HCT116 (cell line): ENCODE measurements around the gene SMIM44. TPM values are rescaled to one million over a fixed set of nuclear protein-coding genes. Genes with fewer than 3 reads are reported as not detected.

ENCODE experiments used
- ATAC-seq: fragments of 200-7000 bp; cut with Tn5 transposase; 2 replicates; pipeline ENCODE4 v1.9.1; 2020; ENCODE audit warnings: mild to moderate bottlenecking, moderate library complexity
- BruUV-seq: library from RNA; stranded (reverse); fragments of 400-500 nt; replicated peaks from 2 replicates; lab custom pipeline; 2021; lab: Mats Ljungman, UMichigan
- CTCF ChIA-PET: fragments of 300-600 bp; sonication (Branson Sonifier 250); formaldehyde crosslinking; loops from one replicate; lab custom pipeline; 2021; ENCODE audit warnings: antibody characterized with exemption; lab: Charles Lee
- POLR2A ChIA-PET: fragments of 300-600, 350-600 bp; sonication (Branson Sonifier 250); formaldehyde crosslinking; loops from one replicate; lab custom pipeline; 2021; ENCODE audit warnings: antibody characterized with exemption; lab: Charles Lee
- RAD21 ChIA-PET, 2 experiments: fragments of 300-600 bp; sonication (Branson Sonifier 250); formaldehyde crosslinking; loops; one replicate each; lab custom pipeline; 2023; ENCODE audit warnings: low total read pairs in 2 of 2; ENCODE audit not compliant: uncharacterized antibody in 2 of 2, unreplicated experiment in 2 of 2, low non-redundant PET in 1 of 2; lab: Charles Lee
- DNase-seq: peaks from one replicate; pipeline ENCODE4 v3.0.0-alpha.2; 2010; ENCODE audit warnings: low read depth, low spot score
- H2AFZ ChIP-seq: fragments of 200-600 bp; shearing (Covaris generic), sonication (generic); 2 replicates; pipeline ENCODE4 v1.6.1; 2017; ENCODE audit warnings: low read depth, mixed run types, mixed read lengths, antibody characterized with exemption, low read length; ENCODE audit not compliant: poor library complexity, severe bottlenecking
- H3K27ac ChIP-seq: 2 replicates; pipeline ENCODE4 v1.5.1; 2012; ENCODE audit warnings: low read depth, low read length
- H3K27me3 ChIP-seq: fragments of 200-600 bp; sonication (generic); 2 replicates; pipeline ENCODE4 v1.6.1; 2016; ENCODE audit warnings: mixed run types, low read length, mixed read lengths; ENCODE audit not compliant: insufficient read depth
- H3K36me3 ChIP-seq, 2 experiments: fragments of 200-500 bp in 1 of 2; fragments of 200-600 bp in 1 of 2; sonication (Bioruptor generic) in 1 of 2; sonication (generic) in 1 of 2; 2 replicates each; pipeline versions ENCODE4 v1.5.1 to v1.6.1; 2014 to 2016; ENCODE audit warnings: low read length in 2 of 2, inconsistent platforms in 1 of 2, mixed read lengths in 1 of 2, mixed run types in 1 of 2; ENCODE audit not compliant: insufficient read depth in 2 of 2, control insufficient read depth in 1 of 2
- H3K4me1 ChIP-seq, 2 experiments: fragments of 200-600 bp in 1 of 2; sonication (generic) in 1 of 2; 2 replicates each; pipeline versions ENCODE4 v1.5.1 to v1.6.1; 2012 to 2017; ENCODE audit warnings: low read length in 2 of 2, inconsistent platforms in 1 of 2, mild to moderate bottlenecking in 1 of 2, mixed read lengths in 1 of 2, mixed run types in 1 of 2, moderate library complexity in 1 of 2; ENCODE audit not compliant: insufficient read depth in 2 of 2, control insufficient read depth in 1 of 2
- H3K4me2 ChIP-seq: fragments of 200-600 bp; sonication (generic); 2 replicates; pipeline ENCODE4 v1.6.1; 2017; ENCODE audit warnings: mixed run types, low read length, mixed read lengths
- H3K4me3 ChIP-seq, 2 experiments: fragments of 200-600 bp in 1 of 2; sonication (generic) in 1 of 2; replicated peaks in 1 of 2; 2 replicates each; pipeline ENCODE4 v1.5.1; 2011 to 2016; ENCODE audit warnings: low read length in 2 of 2, control low read depth in 1 of 2, low read depth in 1 of 2, mild to moderate bottlenecking in 1 of 2, mixed read lengths in 1 of 2, mixed run types in 1 of 2
- H3K79me2 ChIP-seq: fragments of 200-600 bp; sonication (generic); 2 replicates; pipeline ENCODE4 v1.6.1; 2017; ENCODE audit warnings: mild to moderate bottlenecking, mixed run types, low read length, moderate library complexity, mixed read lengths; ENCODE audit not compliant: insufficient read depth
- H3K9ac ChIP-seq: fragments of 200-600 bp; sonication (generic); 2 replicates; pipeline ENCODE4 v1.6.1; 2016; ENCODE audit warnings: low read length, mixed read lengths
- H3K9me2 ChIP-seq: fragments of 200-600 bp; sonication (generic), shearing (Covaris generic); 2 replicates; pipeline ENCODE4 v1.6.1; 2017; ENCODE audit warnings: mixed run types, mild to moderate bottlenecking, moderate library complexity; ENCODE audit not compliant: insufficient read depth
- H3K9me3 ChIP-seq, 2 experiments: fragments of 200-500 bp in 1 of 2; fragments of 200-600 bp in 1 of 2; sonication (Bioruptor generic) in 1 of 2; sonication (generic) in 1 of 2; 2 replicates each; pipeline ENCODE4 v1.6.1; 2014 to 2017; ENCODE audit warnings: low read length in 2 of 2, mixed read lengths in 2 of 2, inconsistent platforms in 1 of 2, low read depth in 1 of 2, mild to moderate bottlenecking in 1 of 2, mixed run types in 1 of 2, moderate library complexity in 1 of 2; ENCODE audit not compliant: control insufficient read depth in 1 of 2, insufficient read depth in 1 of 2
- H4K20me1 ChIP-seq: fragments of 200-600 bp; sonication (generic), shearing (Covaris generic); 2 replicates; pipeline ENCODE4 v1.6.1; 2017; ENCODE audit warnings: mixed run types, mild to moderate bottlenecking, moderate library complexity; ENCODE audit not compliant: insufficient read depth
- CBX3 ChIP-seq: IDR thresholded peaks from 2 replicates; pipeline ENCODE4 v1.6.1; 2012; ENCODE audit warnings: low read depth
- CEBPB ChIP-seq: IDR thresholded peaks from 2 replicates; pipeline ENCODE4 v1.6.1; 2012; ENCODE audit warnings: low read depth
- CTCF ChIP-seq, 3 experiments: fragments of 200-600 bp in 1 of 3; sonication (generic) in 1 of 3; IDR thresholded peaks in 2 of 3; conservative IDR thresholded peaks in 1 of 3; 2 replicates each; pipeline ENCODE4 v1.5.1; 2012 to 2017; ENCODE audit warnings: low read depth in 2 of 3, low read length in 2 of 3, antibody characterized with exemption in 1 of 3, borderline replicate concordance in 1 of 3, control low read depth in 1 of 3, mild to moderate bottlenecking in 1 of 3, mixed read lengths in 1 of 3, mixed run types in 1 of 3, moderate library complexity in 1 of 3; ENCODE audit not compliant: insufficient read depth in 1 of 3
- EGR1 ChIP-seq: IDR thresholded peaks from 2 replicates; pipeline ENCODE4 v1.6.1; 2012; ENCODE audit warnings: low read depth
- ELF1 ChIP-seq: IDR thresholded peaks from 2 replicates; pipeline ENCODE4 v1.6.1; 2012; ENCODE audit warnings: low read depth, borderline replicate concordance
- EZH2 ChIP-seq: fragments of 200-600 bp; sonication (generic); IDR thresholded peaks from 2 replicates; pipeline ENCODE4 v1.6.1; 2017; ENCODE audit warnings: antibody characterized with exemption, mixed run types
- EZH2phosphoT487 ChIP-seq: fragments of 200-600 bp; IDR thresholded peaks from 2 replicates; pipeline ENCODE4 v1.6.1; 2018; ENCODE audit warnings: antibody characterized with exemption, borderline replicate concordance
- JUND ChIP-seq: IDR thresholded peaks from 2 replicates; pipeline ENCODE4 v1.6.1; 2012
- POLR2A ChIP-seq: IDR thresholded peaks from 2 replicates; pipeline ENCODE4 v1.7.0; 2011; ENCODE audit warnings: borderline replicate concordance; ENCODE audit not compliant: insufficient read depth, insufficient read length; ENCODE audit errors: extremely low read depth
- RAD21 ChIP-seq: IDR thresholded peaks from 2 replicates; pipeline ENCODE4 v1.6.1; 2012; ENCODE audit warnings: low read depth, mild to moderate bottlenecking
- SIN3A ChIP-seq: IDR thresholded peaks from 2 replicates; pipeline ENCODE4 v1.6.1; 2012; ENCODE audit warnings: low read depth
- SRF ChIP-seq: IDR thresholded peaks from 2 replicates; pipeline ENCODE4 v1.6.1; 2012; ENCODE audit warnings: low read depth
- YY1 ChIP-seq: IDR thresholded peaks from 2 replicates; pipeline ENCODE4 v1.6.1; 2011; ENCODE audit warnings: low read length, low read depth, moderate library complexity, mild to moderate bottlenecking; ENCODE audit not compliant: insufficient replicate concordance; ENCODE audit errors: extremely low read depth
- ZBTB33 ChIP-seq: IDR thresholded peaks from 2 replicates; pipeline ENCODE4 v1.6.1; 2011; ENCODE audit warnings: mild to moderate bottlenecking, low read length, moderate library complexity; ENCODE audit not compliant: insufficient replicate concordance; ENCODE audit errors: extremely low read depth
- ZFX ChIP-seq: fragments of 450-650 bp; IDR thresholded peaks from 2 replicates; pipeline ENCODE4 v1.6.1; 2017
- intact Hi-C: fragments of 100-400 bp; cut with micrococcal nuclease; formaldehyde crosslinking; loops from 2 replicates; pipeline ENCODE4 v1.10.0; 2022
- total RNA-seq: library from RNA; stranded (reverse); gene quantifications from one replicate; pipeline ENCODE4 v1.2.1, GENCODE V29; 2021; ENCODE audit not compliant: unreplicated experiment

The SMIM44 gene
- total RNA-seq, 1 experiment from 2014 or later = not detected

- CTCF ChIA-PET = no interaction called here
- no peak for ATAC-seq
- POLR2A ChIA-PET = no interaction called here
- Histone ChIP-seq H3K4me1 (no peaks in the 10 kb centered on the region), H3K4me3 (no peak overlapping the region), H3K36me3 (peaks cover 6 to 8% of the 10 kb centered on the region in 2 experiments; a peak in 3 of 4 replicates), H3K9me2 (no peaks in the 10 kb centered on the region)
- no peak for TF ChIP-seq CBX3
- TF ChIP-seq CTCF (IDR thresholded peaks at IDR 0.05 in 2 of 3, conservative IDR thresholded peaks at IDR 0.05 in 1 of 3; ENCODE audit: borderline replicate concordance in 1 of 3, insufficient read depth in 1 of 3, low read depth in 2 of 3, low read length in 2 of 3) = no peak
- no peak for TF ChIP-seq POLR2A
- TF ChIP-seq YY1 = no peak
- no peak for TF ChIP-seq SRF
- TF ChIP-seq SIN3A = no peak
- no peak for TF ChIP-seq JUND
- no peak for TF ChIP-seq EZH2
- TF ChIP-seq RAD21 = no peak
- TF ChIP-seq EGR1 = no peak
- no peak for TF ChIP-seq ELF1
- TF ChIP-seq ZBTB33 = no peak
- TF ChIP-seq EZH2phosphoT487 = no peak
- TF ChIP-seq ZFX = no peak
- no peak for TF ChIP-seq CEBPB
- TF ChIP-seq, all 23 proteins: peak for 0
- H3K79me2 ChIP-seq = no peaks in the 10 kb centered on the region
- no TSS peak for BruUV-seq
- no peaks in the 10 kb centered on the region for H3K27me3 ChIP-seq
- H3K4me2 ChIP-seq = no peak overlapping the region
- H3K9me3 ChIP-seq = no peaks in the 10 kb centered on the region; a peak in 1 of 4 replicates
- no peak overlapping the region for H3K9ac ChIP-seq
- no peak for DNase-seq
- no peaks in the 10 kb centered on the region for H4K20me1 ChIP-seq
- intact Hi-C loops = no loop called here
- H3K27ac ChIP-seq = no peak overlapping the region
- RAD21 ChIA-PET = no interaction called here
- no peak overlapping the region for H2AFZ ChIP-seq
Measured at GRCh38 chr19:3463714-3464586, 19.3 kb downstream of the SMIM44 start.
